Psoas muscle (tissue), 8 donors: Measurements from ENCODE around the gene GAR1. TPM values are rescaled to one million over a fixed set of nuclear protein-coding genes. Genes with fewer than 3 reads are reported as not detected.

Experiments
- ATAC-seq, 4 donors: fragments of 200-7000 bp; cut with Tn5 transposase; one replicate each; pipeline ENCODE4 v1.9.1; 2020; ENCODE audit warnings: moderate library complexity in 3 of 4, mild to moderate bottlenecking in 2 of 4
- DNase-seq, 2 donors: peaks; one replicate each; pipeline ENCODE4 v3.0.0-alpha.2; 2020
- H3K27ac ChIP-seq: fragments of 200-600 bp; one replicate; pipeline ENCODE4 v1.8.0; 2022
- H3K27me3 ChIP-seq, 3 donors: fragments of 200-600 bp in 1 of 3; one replicate each; pipeline versions ENCODE4 v1.6.1 to v1.8.0; 2013 to 2022; ENCODE audit warnings: low read length in 2 of 3, mild to moderate bottlenecking in 2 of 3, moderate library complexity in 1 of 3; ENCODE audit not compliant: insufficient read depth in 3 of 3
- H3K36me3 ChIP-seq, 2 donors: fragments of 200-600 bp in 1 of 2; one replicate each; pipeline versions ENCODE4 v1.6.1 to v1.8.0; 2013 to 2022; ENCODE audit warnings: low read depth in 1 of 2, mild to moderate bottlenecking in 1 of 2, moderate library complexity in 1 of 2; ENCODE audit not compliant: insufficient read depth in 1 of 2
- H3K4me1 ChIP-seq: fragments of 200-600 bp; one replicate; pipeline ENCODE4 v1.8.0; 2022
- H3K4me3 ChIP-seq: fragments of 200-600 bp; one replicate; pipeline ENCODE4 v1.8.0; 2022; ENCODE audit warnings: mild to moderate bottlenecking
- H3K9me3 ChIP-seq: fragments of 200-600 bp; one replicate; pipeline ENCODE4 v1.8.0; 2022
- CTCF ChIP-seq: fragments of 200-600 bp; IDR thresholded peaks from one replicate; pipeline ENCODE4 v1.8.0; 2022; ENCODE audit warnings: antibody characterized with exemption
- WGBS, 3 donors: extraction: QIAGEN DNeasy Blood & Tissue Kit; methylation state at CpG; one replicate each; pipeline versions ENCODE4 v1.1.6 to v1.1.7; 2013; 5-methylcytosine and 5-hydroxymethylcytosine counted together
- intact Hi-C, 2 donors: fragments of 100-400 bp; cut with DNase I; formaldehyde crosslinking; loops; one replicate each; pipeline versions ENCODE4 v1.11.0 to v1.14.2; 2022
- polyA plus RNA-seq, 3 donors: library from polyadenylated mRNA; stranded (reverse); fragments of 200-250 nt; gene quantifications; one replicate each; pipeline ENCODE4 v1.2.3, GENCODE V29; 2013
- total RNA-seq, 4 donors: library from RNA; stranded (reverse); fragmentation: NEBNext Ultra II Directional in 2 of 4; extraction: Animal tissue kit (Norgen Biotek cat#: 25700) in 2 of 4; gene quantifications; one replicate each; pipeline versions ENCODE4 v1.2.1 to v1.2.4, GENCODE V29; 2021 to 2023
- donor health status: healthy with polysubstance abuse.
- donor health status: DM: no; HTN: no; CAD: no; lungs with moderate emphysema.
- donor health status: Bipolar disorder and iron deficiency.
- donor health status: healthy.
- donor health status: DM: yes; HTN: yes; CAD: no.
- donor health status: DM: no; HTN: no; CAD: no.
- donor health status: DM: no; HTN: no; CAD: no.
- donor health status: DM: yes; HTN: yes; CAD: no.

GAR1 gene
- total and polyA plus RNA-seq, 7 donors: 7.7 to 54.5 (median 14.4) TPM

GRCh38 chr4:109816894-109817293 lies 1.3 kb downstream of the GAR1 start:
- H3K27ac ChIP-seq: no peak overlapping the region
- peaks cover 10% of the 10 kb centered on the region for H3K4me1 ChIP-seq
- 60 to 72% (median 62%) methylated on average over 1 of the region's 1 CpG for WGBS, 3 donors
- H3K36me3 ChIP-seq: peaks cover 8 to 46% of the 10 kb centered on the region in 2 donors
- intact Hi-C loops: loop anchor here (2.0 to 10.0 kb wide), 4 partner anchors 88 to 390 kb away; partner anchors contain the start of gene CASP6 (in 1 of the 2)
- no peaks in the 10 kb centered on the region for H3K27me3 ChIP-seq
- DNase-seq (no peak), ATAC-seq (no peak)
- H3K9me3 ChIP-seq: no peaks in the 10 kb centered on the region
- TF ChIP-seq CTCF: no peak
- H3K4me3 ChIP-seq: peak overlapping the region; percentile 92

GRCh38 chr4:109818268-109818667 lies 2.7 kb downstream of the GAR1 start:
- WGBS, 3 donors: 90 to 93% (median 92%) methylated on average over 4 of the region's 4 CpGs
- peaks cover 10 to 59% of the 10 kb centered on the region in 2 donors for H3K36me3 ChIP-seq

GRCh38 chr4:109820563-109820962 lies 5.0 kb downstream of the GAR1 start:
- Histone ChIP-seq H3K27me3 (no peaks in the 10 kb centered on the region), H3K4me3 (no peak overlapping the region), H3K9me3 (no peaks in the 10 kb centered on the region), H3K36me3 (peaks cover 10 to 82% of the 10 kb centered on the region in 2 donors), H3K4me1 (peaks cover 10% of the 10 kb centered on the region), H3K27ac (no peak overlapping the region)
- no peak for DNase-seq
- 24 to 42% (median 41%) methylated on average over 2 of the region's 2 CpGs for WGBS, 3 donors
- intact Hi-C loops: loop anchor here (10.0 kb wide), 2 partner anchors 164 to 296 kb away; no protein-coding TSS in a partner anchor
- TF ChIP-seq CTCF: no peak
- ATAC-seq: no peak

More at GRCh38 chr4:109818268-109818667, 2.7 kb downstream of the GAR1 start:
- Histone ChIP-seq H3K4me3 (no peak overlapping the region), H3K4me1 (peaks cover 10% of the 10 kb centered on the region), H3K27ac (no peak overlapping the region), H3K27me3 (no peaks in the 10 kb centered on the region), H3K9me3 (no peaks in the 10 kb centered on the region)
- DNase-seq (no peak), ATAC-seq (no peak)
- TF ChIP-seq CTCF: no peak
- intact Hi-C loops: loop anchor here (5.0 to 10.0 kb wide), 3 partner anchors 116 to 391 kb away; partner anchors contain the start of gene CASP6 (in 1 of the 2)

GRCh38 chr4:109821185-109821584 lies 5.6 kb downstream of the GAR1 start:
- DNase-seq: no peak
- intact Hi-C loops: loop anchor here (10.0 kb wide), 2 partner anchors 164 to 296 kb away; no protein-coding TSS in a partner anchor
- WGBS, 3 donors: 76 to 85% (median 81%) methylated on average over 2 of the region's 2 CpGs
- Histone ChIP-seq H3K9me3 (no peaks in the 10 kb centered on the region), H3K27ac (no peak overlapping the region), H3K4me3 (no peak overlapping the region), H3K4me1 (peaks cover 10% of the 10 kb centered on the region), H3K27me3 (no peaks in the 10 kb centered on the region), H3K36me3 (peaks cover 10 to 87% of the 10 kb centered on the region in 2 donors)
- no peak for TF ChIP-seq CTCF
- no peak for ATAC-seq

- no peak overlapping the region for H3K27ac ChIP-seq
- peak; percentile 53 for TF ChIP-seq CTCF
- H3K4me1 ChIP-seq: no peaks in the 10 kb centered on the region
- H3K4me3 ChIP-seq: no peak overlapping the region
- intact Hi-C loops: loop anchor here (5.0 to 10.0 kb wide), 3 partner anchors 158 to 404 kb away; no protein-coding TSS in a partner anchor
- peak in 1 of 4 donors; percentile 56 for ATAC-seq
- H3K9me3 ChIP-seq: no peaks in the 10 kb centered on the region
- peaks cover 3 to 49% of the 10 kb centered on the region in 2 donors for H3K36me3 ChIP-seq
- H3K27me3 ChIP-seq: no peaks in the 10 kb centered on the region
- no peak for DNase-seq
Observed at GRCh38 chr4:109826719-109827118, 11.2 kb downstream of the GAR1 start.
